ENCODE results near the gene PIGQ. TPM values are rescaled to one million over a fixed set of nuclear protein-coding genes. Genes with fewer than 3 reads are reported as not detected.

The PIGQ gene
- total RNA-seq, 1 experiment from 2014 or later = 58.0 TPM

- Histone ChIP-seq H2BK5ac (ENCODE audit: insufficient read length, low read length) (no peak overlapping the region), H3K27me3 (ENCODE audit: insufficient read depth, low read length) (no peaks in the 10 kb centered on the region), H2AK5ac (ENCODE audit: insufficient read length, low read length) (no peak overlapping the region), H3K4ac (ENCODE audit: low read depth, low read length) (no peak overlapping the region), H3K18ac (ENCODE audit: insufficient read length, low read depth, low read length) (no peak overlapping the region), H4K91ac (ENCODE audit: insufficient read length, low read depth, low read length) (no peak overlapping the region), H3K4me2 (ENCODE audit: insufficient read depth, insufficient read length, low read length) (peak overlapping the region; percentile 75), H4K20me1 (ENCODE audit: control insufficient read depth, insufficient read depth, insufficient read length) (peaks cover 6% of the 10 kb centered on the region), H3K9me3 (ENCODE audit: control insufficient read depth, low read depth, low read length) (no peaks in the 10 kb centered on the region), H3T11ph (ENCODE audit: low read length) (no peak overlapping the region), H2BK12ac (ENCODE audit: insufficient read length, low read depth, low read length) (no peak overlapping the region), H3K14ac (ENCODE audit: insufficient read depth, low read length) (no peak overlapping the region), H3K79me1 (ENCODE audit: insufficient read depth, low read depth, low read length, poor library complexity, severe bottlenecking) (no peaks in the 10 kb centered on the region), H3K9ac (ENCODE audit: extremely low read depth, insufficient read length, low read length) (peak overlapping the region; percentile 55), H2BK120ac (ENCODE audit: low read depth, low read length, poor library complexity, severe bottlenecking) (no peak overlapping the region), H3K23me2 (ENCODE audit: insufficient read length, low read depth, low read length, poor library complexity, severe bottlenecking) (peaks cover 13% of the 10 kb centered on the region), H2BK15ac (ENCODE audit: low read depth, low read length) (no peak overlapping the region), H3K4me1 (ENCODE audit: insufficient read depth, low read length) (no peaks in the 10 kb centered on the region; the same call in 1 of the 2 replicates), H3K27ac (ENCODE audit: insufficient read length, low read depth, low read length) (no peak overlapping the region), H4K8ac (replicated peaks; ENCODE audit: insufficient read length, low read depth, low read length) (no peak overlapping the region), H4K5ac (ENCODE audit: insufficient read length, low read depth, low read length) (no peak overlapping the region), H2AFZ (ENCODE audit: low read length) (no peak overlapping the region), H3K23ac (ENCODE audit: insufficient read length, low read depth, low read length) (no peak overlapping the region), H2BK20ac (ENCODE audit: low read depth, low read length, poor library complexity, severe bottlenecking) (no peak overlapping the region), H3K56ac (ENCODE audit: insufficient read length, low read depth, low read length) (no peak overlapping the region), H3K79me2 (ENCODE audit: insufficient read depth, low read length) (peaks cover 22% of the 10 kb centered on the region; the same call in 1 of the 2 replicates)
- Mint-ChIP-seq H3K27me3 (ENCODE audit: low read depth) (no peaks in the 10 kb centered on the region), H3K9me3 (no peaks in the 10 kb centered on the region), H3K4me1 (peaks cover 18% of the 10 kb centered on the region in 2 experiments), H3K4me3 (peak overlapping the region; percentile 79 to 88), H3K36me3 (ENCODE audit: insufficient read depth in 1 of 3, low read depth in 3 of 3) (peaks cover 0 to 12% (median 12%) of the 10 kb centered on the region in 3 experiments; a peak in 3 of 7 replicates), H3K27ac (no peak overlapping the region)
- DNase-seq = no peak
- WGBS (ENCODE audit: extremely low coverage, insufficient read length, low lambda C conversion rate) = no CpG with 5 or more reads among the region's 12 CpGs
- TF ChIP-seq CTCF (conservative IDR thresholded peaks at IDR 0.05) = no peak
Observed at GRCh38 chr16:529012-529575, 40.7 kb upstream of the PIGQ start.
